T-cell (primary cell): Measurements from ENCODE around the gene SYF2. TPM values are rescaled to one million over a fixed set of nuclear protein-coding genes. Genes with fewer than 3 reads are reported as not detected.
A peak's percentile ranks its signal among the peaks of the same experiment; 100 is the strongest.

ENCODE experiments used
- ATAC-seq, 4 experiments: fragments of 200-7000 bp in 3 of 4; fragments of 150-1000 bp in 1 of 4; cut with Tn5 transposase; replicated peaks in 1 of 4; 1 replicate in 3 of 4; 2 replicates in 1 of 4; pipeline ENCODE4 v1.10.0; 2021; ENCODE audit warnings: moderate library complexity in 3 of 4, mild to moderate bottlenecking in 2 of 4, moderate number of reproducible peaks in 1 of 4
- CTCF ChIA-PET, 2 donors: fragments of 300-600 bp; sonication (Branson Sonifier 250); formaldehyde crosslinking; loops; one replicate each; lab custom pipeline; 2022; ENCODE audit warnings: antibody characterized with exemption in 2 of 2; lab: Charles Lee
- POLR2A ChIA-PET, 2 donors: fragments of 300-600 bp; sonication (Branson Sonifier 250); formaldehyde crosslinking; loops; one replicate each; lab custom pipeline; 2022; ENCODE audit warnings: antibody characterized with exemption in 2 of 2; lab: Charles Lee
- DNase-seq, 35 experiments: peaks; one replicate each; pipeline versions ENCODE4 v3.0.0 to v3.0.0-alpha.2; 2013 to 2023
- H3K27ac ChIP-seq: one replicate; pipeline ENCODE4 v1.5.1; 2013; ENCODE audit warnings: low read length
- H3K27me3 ChIP-seq, 2 experiments: replicated peaks in 1 of 2; 1 replicate in 1 of 2; 2 replicates in 1 of 2; pipeline versions ENCODE4 v1.6.1 to v1.7.0; 2013; ENCODE audit warnings: low read length in 1 of 2, mixed read lengths in 1 of 2; ENCODE audit not compliant: control insufficient read depth in 2 of 2, insufficient read depth in 2 of 2; ENCODE audit errors: extremely low read depth in 1 of 2
- H3K36me3 ChIP-seq, 2 donors: 1 replicate in 1 of 2; 2 replicates in 1 of 2; pipeline versions ENCODE4 v1.6.1 to v1.7.0; 2013; ENCODE audit warnings: low read length in 1 of 2; ENCODE audit not compliant: control insufficient read depth in 2 of 2, insufficient read depth in 1 of 2; ENCODE audit errors: extremely low read depth in 1 of 2
- H3K4me1 ChIP-seq, 2 experiments: 1 replicate in 1 of 2; 2 replicates in 1 of 2; pipeline versions ENCODE4 v1.6.1 to v1.7.0; 2013; ENCODE audit warnings: low read length in 2 of 2, mixed read lengths in 1 of 2; ENCODE audit not compliant: insufficient read depth in 2 of 2, control insufficient read depth in 1 of 2; ENCODE audit errors: extremely low read depth in 1 of 2
- H3K4me3 ChIP-seq, 2 donors: 1 replicate in 1 of 2; 2 replicates in 1 of 2; pipeline versions ENCODE4 v1.5.1 to v1.7.0; 2013; ENCODE audit warnings: mild to moderate bottlenecking in 2 of 2, low read length in 1 of 2, moderate library complexity in 1 of 2; ENCODE audit not compliant: control insufficient read depth in 1 of 2; ENCODE audit errors: extremely low read depth in 1 of 2
- H3K9me3 ChIP-seq: 2 replicates; pipeline ENCODE4 v1.7.0; 2013
- H3K27ac Mint-ChIP-seq, 2 donors: one replicate each; pipeline ENCODE4 v1.8.0; 2020 to 2021; ENCODE audit warnings: mild to moderate bottlenecking in 2 of 2, mixed read lengths in 2 of 2
- H3K27me3 Mint-ChIP-seq, 2 donors: one replicate each; pipeline ENCODE4 v1.8.0; 2021 to 2022; ENCODE audit warnings: mixed read lengths in 2 of 2
- H3K36me3 Mint-ChIP-seq: one replicate; pipeline ENCODE4 v1.8.0; 2021; ENCODE audit warnings: mixed read lengths
- H3K4me1 Mint-ChIP-seq, 3 donors: one replicate each; pipeline ENCODE4 v1.8.0; 2020 to 2022; ENCODE audit warnings: mixed read lengths in 3 of 3, mild to moderate bottlenecking in 1 of 3
- H3K4me3 Mint-ChIP-seq, 3 donors: one replicate each; pipeline ENCODE4 v1.8.0; 2020 to 2022; ENCODE audit warnings: mild to moderate bottlenecking in 3 of 3, mixed read lengths in 3 of 3, moderate library complexity in 3 of 3
- H3K9me3 Mint-ChIP-seq, 3 donors: one replicate each; pipeline ENCODE4 v1.8.0; 2020 to 2022; ENCODE audit warnings: mixed read lengths in 3 of 3
- WGBS: methylation state at CpG from one replicate; pipeline ENCODE4 v1.1.5; 2013; ENCODE audit warnings: missing lambda C conversion rate; ENCODE audit not compliant: insufficient coverage; 5-methylcytosine and 5-hydroxymethylcytosine counted together
- total RNA-seq, 35 experiments: library from RNA in 6 of 35; stranded (reverse) in 6 of 35; fragments of 120-200 nt in 1 of 35; gene quantifications; one replicate each; pipeline versions ENCODE4 v1.2.1 to v1.2.4 and lab custom pipeline; 2013 to 2026

Gene SYF2
- total RNA-seq, 5 donors from 2014 or later (not counting 1 experiment from before 2014, with no cell fraction given) = 65.9 to 71.4 (median 68.6) TPM

GRCh38 chr1:25257196-25257595 is 24.9 kb upstream of the SYF2 start:
- WGBS = no CpG with 5 or more reads among the region's 1 CpG
- H3K4me3 Mint-ChIP-seq = no peak overlapping the region
- no peaks in the 10 kb centered on the region for H3K27me3 ChIP-seq
- POLR2A ChIA-PET = interaction anchor here in 1 of 2 donors (0.7 kb wide), 1 partner anchor 199 kb away, joined by 4 read pairs; no protein-coding TSS in a partner anchor
- H3K9me3 Mint-ChIP-seq = no peaks in the 10 kb centered on the region
- no peak overlapping the region for H3K27ac ChIP-seq
- H3K4me1 Mint-ChIP-seq = peaks cover 20 to 31% (median 21%) of the 10 kb centered on the region in 3 donors
- no peak overlapping the region for H3K4me3 ChIP-seq
- no peaks in the 10 kb centered on the region for H3K9me3 ChIP-seq
- H3K36me3 ChIP-seq = peaks cover 0 to 3% of the 10 kb centered on the region in 2 donors
- peaks cover 0 to 2% of the 10 kb centered on the region in 2 experiments for H3K4me1 ChIP-seq
- no peaks in the 10 kb centered on the region for H3K27me3 Mint-ChIP-seq
- H3K27ac Mint-ChIP-seq = no peak overlapping the region
- CTCF ChIA-PET = no interaction called here
- H3K36me3 Mint-ChIP-seq = peaks cover 4% of the 10 kb centered on the region
- ATAC-seq = no peak
- DNase-seq = no peak

GRCh38 chr1:25256578-25256965 is 24.3 kb upstream of the SYF2 start:
- H3K36me3 ChIP-seq = peaks cover 0 to 3% of the 10 kb centered on the region in 2 donors
- CTCF ChIA-PET = no interaction called here
- POLR2A ChIA-PET = interaction anchor here in 1 of 2 donors (1.2 kb wide), 1 partner anchor 9 kb away, joined by 8 read pairs; the partner anchor contains the start of gene RSRP1
- no peak overlapping the region for H3K4me3 ChIP-seq
- 87% methylated on average over 4 of the region's 5 CpGs for WGBS
- no peaks in the 10 kb centered on the region for H3K27me3 ChIP-seq
- Mint-ChIP-seq H3K27ac (no peak overlapping the region), H3K27me3 (no peaks in the 10 kb centered on the region), H3K36me3 (peaks cover 3% of the 10 kb centered on the region), H3K4me1 (peaks cover 16 to 29% (median 21%) of the 10 kb centered on the region in 3 donors), H3K4me3 (no peak overlapping the region), H3K9me3 (no peaks in the 10 kb centered on the region)
- no peak for ATAC-seq
- H3K27ac ChIP-seq = no peak overlapping the region
- H3K4me1 ChIP-seq = peaks cover 0 to 2% of the 10 kb centered on the region in 2 experiments
- no peaks in the 10 kb centered on the region for H3K9me3 ChIP-seq
- peak in 1 of 35 experiments; percentile 0 for DNase-seq

- Mint-ChIP-seq H3K4me1 (peaks cover 14 to 28% (median 19%) of the 10 kb centered on the region in 3 donors), H3K36me3 (peaks cover 3% of the 10 kb centered on the region), H3K9me3 (no peaks in the 10 kb centered on the region), H3K27ac (no peak overlapping the region), H3K27me3 (no peaks in the 10 kb centered on the region), H3K4me3 (no peak overlapping the region)
- POLR2A ChIA-PET = interaction anchor here (0.6 to 1.2 kb wide), 2 partner anchors 8 to 103 kb away, joined by 3 to 8 read pairs; partner anchors contain the start of gene RSRP1 (in 1 of the 2)
- Histone ChIP-seq H3K36me3 (peaks cover 0 to 3% of the 10 kb centered on the region in 2 donors), H3K4me1 (peaks cover 0 to 2% of the 10 kb centered on the region in 2 experiments), H3K27ac (no peak overlapping the region), H3K9me3 (no peaks in the 10 kb centered on the region), H3K4me3 (no peak overlapping the region), H3K27me3 (no peaks in the 10 kb centered on the region)
- CTCF ChIA-PET = interaction anchor here in 1 of 2 donors (0.5 to 0.6 kb wide), 2 partner anchors 91 to 108 kb away, joined by 3 to 8 read pairs; no protein-coding TSS in a partner anchor
- WGBS = 97% methylated on average over 10 of the region's 18 CpGs
- peak in 1 of 35 experiments; percentile 0 for DNase-seq
- no peak for ATAC-seq
Measured at GRCh38 chr1:25255706-25256577, 23.6 kb upstream of the SYF2 start.

- Histone ChIP-seq H3K27ac (no peak overlapping the region), H3K9me3 (no peaks in the 10 kb centered on the region), H3K4me1 (no peaks in the 10 kb centered on the region), H3K4me3 (no peak overlapping the region), H3K36me3 (peaks cover 0 to 3% of the 10 kb centered on the region in 2 donors), H3K27me3 (no peaks in the 10 kb centered on the region)
- 86% methylated on average over 1 of the region's 2 CpGs for WGBS
- ChIA-PET CTCF (interaction anchor here (0.5 to 0.7 kb wide), 2 partner anchors 1055 to 1633 kb away, joined by 3 to 4 read pairs; no protein-coding TSS in a partner anchor), POLR2A (interaction anchor here in 1 of 2 donors (0.5 kb wide), 1 partner anchor 39 kb away, joined by 5 read pairs; no protein-coding TSS in a partner anchor)
- Mint-ChIP-seq H3K27ac (no peak overlapping the region), H3K27me3 (no peaks in the 10 kb centered on the region), H3K4me1 (peaks cover 0 to 14% (median 12%) of the 10 kb centered on the region in 3 donors), H3K4me3 (no peak overlapping the region), H3K9me3 (no peaks in the 10 kb centered on the region), H3K36me3 (no peaks in the 10 kb centered on the region)
- no peak for ATAC-seq
- peak in 1 of 35 experiments; percentile 0 for DNase-seq
Measured at GRCh38 chr1:25253911-25254310, 21.6 kb upstream of the SYF2 start.

- Mint-ChIP-seq H3K4me3 (peak overlapping the region; percentile 96 to 98 (median 98)), H3K9me3 (no peaks in the 10 kb centered on the region), H3K27ac (peak overlapping the region; percentile 81 to 99), H3K4me1 (peaks cover 41 to 45% (median 42%) of the 10 kb centered on the region in 3 donors), H3K27me3 (no peaks in the 10 kb centered on the region), H3K36me3 (peaks cover 28% of the 10 kb centered on the region)
- peak overlapping the region; percentile 97 for H3K27ac ChIP-seq
- 40% methylated on average over 14 of the region's 30 CpGs for WGBS
- ChIA-PET POLR2A (interaction anchor here (0.5 to 1.4 kb wide), 13 partner anchors 8 to 1986 kb away, joined by 3 to 27 read pairs (median 4); partner anchors contain the start of genes SYF2 (in 2 of the 2) and WDTC1 (in 1 of the 2)), CTCF (interaction anchor here in 1 of 2 donors (1.0 kb wide), 1 partner anchor 16 kb away, joined by 3 read pairs; the partner anchor contains the start of gene SYF2)
- ATAC-seq (peak in 3 of 4 experiments; percentile 16 to 33 (median 30)), DNase-seq (no peak)
- H3K9me3 ChIP-seq = no peaks in the 10 kb centered on the region
- H3K27me3 ChIP-seq = no peaks in the 10 kb centered on the region
- peaks cover 7 to 28% of the 10 kb centered on the region in 2 donors for H3K36me3 ChIP-seq
- H3K4me1 ChIP-seq = peaks cover 30% of the 10 kb centered on the region in 2 experiments
- H3K4me3 ChIP-seq = peak overlapping the region; percentile 95 to 99
Measured at GRCh38 chr1:25247829-25248754, 15.8 kb upstream of the SYF2 start.
